Cerebellar nuclear complex (tissue), 1 donor: ENCODE data around the gene LCE1B.

Source experiments
- DNase-seq, 2 experiments: peaks; one replicate each; lab custom pipeline; 2025; lab: John Stamatoyannopoulos, UW

Gene LCE1B

GRCh38 chr1:152861374-152861773 lies 49.6 kb downstream of the LCE1B start:
- no peak for DNase-seq
